Ectodermal cell (in vitro differentiated cells): ENCODE measurements around the gene B3GALNT1.
"Not testable (repeated sequence)": the region's sequence is repeated elsewhere in the genome, so short reads cannot be mapped to it uniquely, and the experiment has no call there.

Experiments
- H3K27ac ChIP-seq: 2 replicates; pipeline ENCODE4 v1.7.0; 2013; ENCODE audit warnings: mild to moderate bottlenecking, low read depth, low read length; ENCODE audit not compliant: insufficient read depth, poor library complexity, severe bottlenecking
- H3K27me3 ChIP-seq: 2 replicates; pipeline ENCODE4 v1.7.0; 2013; ENCODE audit warnings: mild to moderate bottlenecking, low read length; ENCODE audit not compliant: insufficient read depth, control insufficient read depth, poor library complexity, severe bottlenecking
- H3K36me3 ChIP-seq: one replicate; pipeline ENCODE4 v1.7.0; 2013; ENCODE audit warnings: low read length; ENCODE audit not compliant: control insufficient read depth, insufficient read depth
- H3K4me1 ChIP-seq: one replicate; pipeline ENCODE4 v1.7.0; 2013; ENCODE audit warnings: low read length; ENCODE audit not compliant: control insufficient read depth, insufficient read depth
- H3K4me3 ChIP-seq: 2 replicates; pipeline ENCODE4 v1.7.0; 2013; ENCODE audit warnings: low read depth, low read length, control low read depth; ENCODE audit not compliant: insufficient read depth
- H3K9me3 ChIP-seq: 2 replicates; pipeline ENCODE4 v1.7.0; 2013; ENCODE audit warnings: mild to moderate bottlenecking, low read length, moderate library complexity; ENCODE audit not compliant: control insufficient read depth
- WGBS, 2 experiments: methylation state at CpG; one replicate each; pipeline ENCODE4 v1.1.7; 2013; ENCODE audit warnings: missing lambda C conversion rate in 2 of 2; 5-methylcytosine and 5-hydroxymethylcytosine counted together

The B3GALNT1 gene

GRCh38 chr3:161064413-161064812, 40.7 kb downstream of the B3GALNT1 start:
- Histone ChIP-seq H3K27ac (no peak overlapping the region), H3K4me1 (no peaks in the 10 kb centered on the region), H3K9me3 (no peaks in the 10 kb centered on the region), H3K36me3 (no peaks in the 10 kb centered on the region), H3K27me3 (no peaks in the 10 kb centered on the region), H3K4me3 (no peak overlapping the region)
- WGBS, 2 experiments = 91 to 94% methylated on average over 5 of the region's 5 CpGs

GRCh38 chr3:161054860-161055604, 50.1 kb downstream of the B3GALNT1 start:
- H3K27ac ChIP-seq = no peak overlapping the region
- H3K36me3 ChIP-seq = no peaks in the 10 kb centered on the region
- H3K4me3 ChIP-seq = no peak overlapping the region
- H3K9me3 ChIP-seq = no peaks in the 10 kb centered on the region
- WGBS, 2 experiments = 94 to 96% methylated on average over 4 to 5 of the region's 5 CpGs
- no peaks in the 10 kb centered on the region for H3K27me3 ChIP-seq
- no peaks in the 10 kb centered on the region for H3K4me1 ChIP-seq

GRCh38 chr3:161051856-161052255, 53.3 kb downstream of the B3GALNT1 start:
- WGBS, 2 experiments = 94% methylated on average over 6 of the region's 6 CpGs
- no peaks in the 10 kb centered on the region for H3K9me3 ChIP-seq
- no peaks in the 10 kb centered on the region for H3K36me3 ChIP-seq
- no peaks in the 10 kb centered on the region for H3K4me1 ChIP-seq
- no peak overlapping the region for H3K4me3 ChIP-seq
- H3K27me3 ChIP-seq = no peaks in the 10 kb centered on the region
- H3K27ac ChIP-seq = no peak overlapping the region

GRCh38 chr3:161050935-161051334, 54.2 kb downstream of the B3GALNT1 start:
- no peak overlapping the region for H3K4me3 ChIP-seq
- WGBS, 2 experiments = 90 to 96% methylated on average over 1 to 2 of the region's 3 CpGs
- no peak overlapping the region for H3K27ac ChIP-seq
- H3K9me3 ChIP-seq = no peaks in the 10 kb centered on the region
- H3K36me3 ChIP-seq = no peaks in the 10 kb centered on the region
- no peaks in the 10 kb centered on the region for H3K4me1 ChIP-seq
- H3K27me3 ChIP-seq = no peaks in the 10 kb centered on the region

- no peaks in the 10 kb centered on the region for H3K9me3 ChIP-seq
- 89 to 96% methylated on average over 4 of the region's 4 CpGs for WGBS, 2 experiments
- no peak overlapping the region for H3K27ac ChIP-seq
- H3K4me1 ChIP-seq = no peaks in the 10 kb centered on the region
- H3K27me3 ChIP-seq = no peaks in the 10 kb centered on the region
- H3K36me3 ChIP-seq = no peaks in the 10 kb centered on the region
- no peak overlapping the region for H3K4me3 ChIP-seq
These were observed 55.4 kb downstream of the B3GALNT1 start for GRCh38 chr3:161049683-161050248.

GRCh38 chr3:161043336-161044035, 61.7 kb downstream of the B3GALNT1 start:
- Histone ChIP-seq H3K9me3 (no peaks in the 10 kb centered on the region), H3K27me3 (peaks cover 6% of the 10 kb centered on the region), H3K36me3 (no peaks in the 10 kb centered on the region), H3K4me3 (no peak overlapping the region), H3K4me1 (peaks cover 7% of the 10 kb centered on the region), H3K27ac (no peak overlapping the region)
- WGBS, 2 experiments = 91 to 93% methylated on average over 5 of the region's 5 CpGs

- Histone ChIP-seq H3K4me3 (no peak overlapping the region), H3K9me3 (no peaks in the 10 kb centered on the region), H3K36me3 (no peaks in the 10 kb centered on the region), H3K27ac (no peak overlapping the region), H3K27me3 (peaks cover 6% of the 10 kb centered on the region), H3K4me1 (peaks cover 7% of the 10 kb centered on the region)
- WGBS, 2 experiments = 52 to 73% methylated on average over 2 of the region's 2 CpGs
These were observed 63.1 kb downstream of the B3GALNT1 start for GRCh38 chr3:161042023-161042501.

GRCh38 chr3:161038725-161039124, 66.4 kb downstream of the B3GALNT1 start:
- Histone ChIP-seq H3K27ac (no peak overlapping the region), H3K4me1 (peaks cover 7% of the 10 kb centered on the region), H3K27me3 (peaks cover 5% of the 10 kb centered on the region), H3K36me3 (no peaks in the 10 kb centered on the region), H3K9me3 (no peaks in the 10 kb centered on the region), H3K4me3 (no peak overlapping the region)
- WGBS, 2 experiments = 92 to 94% methylated on average over 3 of the region's 3 CpGs

GRCh38 chr3:161035711-161036110, 69.4 kb downstream of the B3GALNT1 start:
- H3K4me3 ChIP-seq = no peak overlapping the region
- H3K9me3 ChIP-seq = no peaks in the 10 kb centered on the region
- no peaks in the 10 kb centered on the region for H3K36me3 ChIP-seq
- 96 to 100% methylated on average over 2 of the region's 2 CpGs for WGBS, 2 experiments
- no peak overlapping the region for H3K27ac ChIP-seq
- H3K4me1 ChIP-seq = no peaks in the 10 kb centered on the region
- H3K27me3 ChIP-seq = no peaks in the 10 kb centered on the region

- H3K4me3 ChIP-seq, H3K27ac ChIP-seq, H3K4me1 ChIP-seq, H3K27me3 ChIP-seq, H3K9me3 ChIP-seq, H3K36me3 ChIP-seq: not testable (repeated sequence)
- 89 to 93% methylated on average over 4 of the region's 5 CpGs for WGBS, 2 experiments
These were observed 70.1 kb downstream of the B3GALNT1 start for GRCh38 chr3:161034913-161035550.
